Activated effector memory CD4-positive, alpha-beta T cell treated with anti-CD3 and anti-CD28 coated beads, Interleukin-2, amount 50 U/mL, for 16 hours (primary cell): ENCODE results near the gene CHD2.

Source experiments
- DNase-seq: peaks from one replicate; pipeline ENCODE4 v3.0.0-alpha.2; 2020

CHD2 gene

GRCh38 chr15:92885224-92886041, 14.7 kb upstream of the CHD2 start:
- no peak for DNase-seq

GRCh38 chr15:92886042-92886537, 14.0 kb upstream of the CHD2 start:
- DNase-seq = no peak

- no peak for DNase-seq
Measured at GRCh38 chr15:92886815-92887214, 13.3 kb upstream of the CHD2 start.

DNA sequence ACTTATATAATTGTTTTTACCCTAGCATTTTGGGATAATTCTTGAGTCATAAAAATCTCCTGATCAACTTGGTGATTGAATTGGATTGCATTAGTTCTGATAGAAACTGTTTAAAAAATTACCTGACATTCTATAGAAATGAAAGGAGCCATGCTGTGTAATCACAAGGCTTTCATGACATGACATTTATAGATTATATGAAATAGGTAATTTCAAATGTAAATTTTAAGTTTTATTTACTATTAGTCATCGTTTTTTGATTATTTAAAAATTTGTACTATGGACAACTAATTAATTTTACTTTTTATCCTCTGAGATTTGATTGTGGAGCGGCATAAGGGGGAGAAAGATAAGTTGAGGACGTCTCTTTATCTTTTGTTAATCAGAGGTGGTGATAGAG, 12.3 kb upstream of the CHD2 start:
- no peak for DNase-seq

- DNase-seq = no peak
Measured at GRCh38 chr15:92889390-92890107, 10.6 kb upstream of the CHD2 start.

DNA sequence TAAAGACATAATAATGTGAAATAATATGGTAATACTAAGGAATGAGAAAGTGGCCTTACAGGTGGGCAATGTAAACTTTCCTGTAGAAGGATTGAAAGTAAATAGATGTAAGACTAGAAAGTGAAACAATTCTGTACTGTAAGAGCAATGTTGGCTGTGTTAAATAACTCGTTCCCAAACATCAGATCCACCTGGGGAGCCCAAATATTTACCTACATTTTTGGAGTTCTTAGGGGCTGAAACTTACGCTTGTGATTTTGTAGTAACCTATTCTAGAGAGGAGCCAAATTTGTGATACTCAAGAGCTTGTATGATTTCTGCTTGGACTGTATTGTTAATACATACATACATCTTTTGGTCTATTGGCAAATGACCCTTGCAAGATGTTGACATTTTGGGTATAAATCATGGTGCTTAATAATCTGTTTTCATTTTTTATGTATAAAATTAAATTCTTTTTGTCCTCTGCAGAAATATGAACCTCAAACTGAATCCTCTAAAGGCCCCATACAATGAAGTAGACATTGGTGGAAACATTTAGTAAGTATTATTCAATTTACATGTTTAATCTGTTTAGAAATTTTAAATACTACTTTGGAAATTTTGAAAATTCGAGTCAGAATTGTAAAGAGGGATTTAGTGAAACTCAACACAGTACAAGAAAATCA, 8.5 kb upstream of the CHD2 start:
- no peak for DNase-seq

GRCh38 chr15:92892201-92892555, 7.9 kb upstream of the CHD2 start:
- no peak for DNase-seq

DNA sequence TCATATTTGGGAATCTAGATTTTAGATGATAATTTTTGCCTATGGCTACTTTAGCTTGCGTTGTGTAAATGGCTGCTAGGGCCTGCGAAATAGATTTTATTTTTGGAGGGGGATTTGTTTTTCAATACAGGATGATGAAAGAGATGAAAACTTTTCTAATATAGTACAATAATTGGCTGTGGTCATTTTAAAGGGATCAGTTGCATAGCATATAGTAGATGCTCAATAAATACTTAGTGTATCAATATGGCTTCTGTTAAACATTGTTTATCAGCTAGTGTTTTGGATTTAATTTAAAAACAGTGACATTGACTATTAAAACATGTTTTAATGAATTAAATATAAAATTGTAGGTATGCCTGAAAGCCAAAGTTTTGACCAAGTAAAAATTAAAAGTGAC, 6.9 kb upstream of the CHD2 start:
- DNase-seq = no peak

DNA sequence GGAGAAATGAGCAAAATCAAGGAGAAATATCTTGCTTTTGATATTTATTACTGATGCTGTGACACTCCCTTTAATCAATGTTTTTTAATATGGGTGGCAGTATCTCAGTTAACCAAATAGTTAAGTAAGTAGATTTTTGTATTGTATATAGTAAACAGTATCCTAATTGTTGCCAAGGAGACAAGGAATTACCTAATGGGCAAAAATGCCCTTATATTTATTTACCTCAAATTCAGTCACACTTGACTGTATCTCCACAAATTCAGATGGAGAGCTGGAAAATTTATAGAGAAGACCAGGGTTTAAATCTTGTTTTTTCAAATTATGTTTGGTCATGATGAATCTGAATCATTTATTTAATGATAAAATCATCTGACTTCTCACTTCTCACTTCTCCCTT, 3.6 kb upstream of the CHD2 start:
- DNase-seq = no peak

DNA sequence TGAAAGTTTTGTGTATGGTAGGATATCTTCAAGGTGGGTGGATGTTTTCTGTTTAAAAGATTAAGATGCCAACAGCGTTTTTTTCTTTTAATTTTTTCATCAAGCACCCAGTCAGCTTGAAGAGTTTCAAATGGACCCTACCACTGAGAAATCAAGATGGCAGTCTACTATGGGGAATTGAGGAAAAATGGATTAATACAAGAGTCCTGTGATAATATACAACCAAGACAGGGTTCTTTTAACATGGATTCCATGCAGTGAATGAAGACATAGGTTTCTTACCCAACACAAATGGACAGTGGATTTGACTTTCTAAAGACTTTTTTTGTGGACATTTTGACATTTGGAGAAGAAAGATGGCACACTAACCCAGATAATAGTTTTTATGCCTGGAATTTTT, 2.5 kb upstream of the CHD2 start:
- DNase-seq = no peak

DNA sequence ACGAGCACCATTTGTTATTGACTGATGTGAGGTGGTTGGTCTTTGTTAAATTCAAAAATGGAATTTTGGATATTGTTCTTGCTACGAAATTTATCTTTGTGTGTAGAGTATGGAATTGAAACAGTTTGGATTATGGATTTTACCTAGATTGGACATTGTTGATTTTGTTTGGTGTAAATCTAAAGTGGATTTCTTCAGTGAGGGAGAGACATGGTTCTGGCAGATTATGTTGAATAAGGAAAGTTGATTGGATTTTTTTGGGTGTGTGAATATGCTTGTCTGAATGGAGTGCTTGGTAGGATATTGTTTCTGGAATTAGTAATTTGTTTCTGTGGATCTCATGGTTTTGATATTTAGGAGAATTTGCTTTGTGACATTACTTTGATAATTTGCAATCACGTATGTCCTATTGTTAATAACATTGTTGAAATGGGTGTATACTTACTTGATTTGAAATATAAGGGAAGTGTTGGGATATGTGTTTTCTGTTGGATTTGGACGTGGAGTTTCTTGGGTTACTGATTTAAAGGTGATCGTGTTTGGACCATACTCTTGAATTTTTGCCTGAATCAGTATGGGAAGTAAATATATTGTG, 1.0 kb upstream of the CHD2 start:
- no peak for DNase-seq

DNA sequence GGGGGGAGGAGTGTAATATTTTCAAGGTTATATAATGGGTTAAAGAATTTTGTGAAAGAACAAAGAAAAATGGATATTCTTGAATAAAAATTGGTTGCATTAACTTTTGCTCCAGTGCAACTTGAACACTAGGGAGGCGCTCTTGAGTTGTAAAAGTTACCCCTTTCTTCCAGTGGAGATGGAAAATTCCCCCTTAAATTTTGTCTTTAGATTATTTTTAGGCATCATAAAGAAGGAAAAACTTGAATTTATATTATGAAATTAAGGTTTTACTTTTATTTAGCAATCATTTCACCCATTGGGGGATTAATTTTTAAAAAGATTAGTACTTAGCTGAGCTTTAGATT, 550 bp upstream of the CHD2 start:
- no peak for DNase-seq

DNA sequence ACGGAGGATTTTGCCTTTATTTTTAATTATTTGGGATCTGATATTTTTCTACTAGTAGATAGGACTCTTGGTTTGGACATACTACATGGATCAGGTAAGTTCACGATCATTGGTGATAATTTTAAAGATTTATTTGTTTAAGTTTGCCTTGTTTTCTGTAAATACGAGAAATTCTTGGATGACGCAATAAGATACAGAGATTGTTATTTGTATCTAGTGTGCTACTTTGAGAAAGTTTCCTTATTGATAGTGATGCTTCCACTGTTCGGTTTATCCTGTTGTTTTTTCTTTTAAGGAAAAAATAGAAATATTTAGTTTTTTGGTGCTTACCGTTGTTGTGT, 577 bp downstream of the CHD2 start:
- DNase-seq = no peak

DNA sequence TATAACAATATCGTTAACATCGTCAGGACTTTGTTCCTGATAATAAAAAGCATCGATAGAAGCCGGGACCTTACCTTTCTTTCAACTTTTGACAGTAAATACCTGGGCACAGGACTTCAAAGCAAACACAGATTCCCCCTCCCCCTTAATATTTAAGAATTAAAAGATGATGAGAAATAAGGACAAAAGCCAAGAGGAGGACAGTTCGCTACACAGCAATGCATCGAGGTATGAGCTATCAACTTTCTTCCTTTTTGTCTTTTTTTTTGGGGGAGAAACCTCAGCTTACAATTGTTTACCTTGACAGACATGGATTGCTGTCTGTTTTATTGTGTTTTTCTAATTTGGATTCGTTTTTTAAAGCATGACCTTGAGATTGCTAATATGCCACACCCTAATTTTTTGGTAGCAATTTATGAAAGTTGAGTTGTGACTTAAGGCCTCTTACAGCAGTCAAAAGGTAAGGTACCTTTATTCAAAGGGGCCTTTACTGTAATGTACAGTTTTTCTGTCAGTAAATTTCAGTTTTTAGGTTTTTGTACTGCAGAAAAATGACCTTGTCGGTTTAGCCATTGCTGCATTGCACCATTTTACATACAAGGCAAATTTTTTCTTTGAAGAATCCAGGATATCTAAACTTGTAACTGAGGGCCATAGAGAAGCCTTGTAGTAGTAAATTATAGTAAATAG, 1.1 kb downstream of the CHD2 start:
- no peak for DNase-seq

GRCh38 chr15:92901995-92902394, 1.9 kb downstream of the CHD2 start:
- DNase-seq = no peak

DNA sequence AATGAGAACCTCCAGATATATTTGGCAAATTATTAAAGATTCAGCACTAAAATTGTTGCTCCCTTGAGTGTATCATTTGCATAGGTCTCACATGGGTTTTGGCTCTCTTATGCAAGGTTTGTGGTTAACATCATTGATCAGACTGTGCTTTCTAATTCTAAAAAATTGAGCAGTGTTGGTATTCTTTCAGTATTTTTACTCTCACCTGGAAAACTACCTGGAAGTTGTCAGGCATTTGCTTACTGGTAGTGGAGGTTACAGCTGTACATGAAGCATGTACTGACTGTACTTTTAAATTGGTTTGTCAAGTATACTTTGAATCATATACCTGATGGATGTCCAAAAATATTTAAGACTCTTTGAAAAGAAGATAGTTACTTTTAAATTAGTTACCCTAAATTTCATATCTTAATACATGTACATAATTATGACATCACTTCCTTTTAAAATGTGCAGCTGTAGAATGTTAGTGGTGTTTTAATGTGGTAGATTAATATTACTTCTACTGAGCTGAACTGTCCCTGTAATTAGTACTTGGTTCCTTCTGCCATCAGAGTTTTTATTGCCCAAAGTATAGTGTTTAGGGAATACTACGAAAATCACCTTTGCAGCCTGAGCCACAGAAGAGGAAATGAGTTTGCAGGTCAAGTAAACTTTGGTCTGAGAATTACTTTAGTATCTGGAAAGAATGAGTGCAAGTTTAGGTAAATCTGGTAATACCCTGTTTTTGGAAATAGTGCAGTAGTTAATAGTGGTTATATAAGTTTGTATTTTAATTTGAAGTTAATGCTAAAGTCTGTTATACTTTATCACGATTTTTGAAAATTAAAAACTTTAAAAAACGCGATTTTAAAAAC, 2.8 kb downstream of the CHD2 start:
- DNase-seq = no peak

DNA sequence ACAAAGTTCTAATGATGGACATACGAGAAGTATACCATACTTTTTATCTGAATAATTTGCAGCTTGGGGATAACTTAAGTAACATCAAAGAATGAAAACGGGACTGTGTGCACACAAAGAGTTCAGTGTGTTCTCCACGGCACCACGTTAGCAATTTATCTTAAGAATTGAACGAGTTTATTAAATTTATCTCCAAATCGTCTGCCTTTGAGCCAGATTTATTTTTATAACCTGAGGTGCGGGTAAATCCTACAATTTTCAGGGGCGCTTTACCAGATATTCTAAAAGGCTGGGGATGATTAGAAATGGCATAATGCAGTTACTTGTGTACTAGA, 3.5 kb downstream of the CHD2 start:
- DNase-seq = no peak

GRCh38 chr15:92903966-92904721, 4.0 kb downstream of the CHD2 start:
- peak; percentile 100 for DNase-seq

GRCh38 chr15:92904722-92905571, 4.8 kb downstream of the CHD2 start:
- no peak for DNase-seq

GRCh38 chr15:92906020-92906419, 5.9 kb downstream of the CHD2 start:
- no peak for DNase-seq
